DND-41 (cell line): ENCODE measurements around the gene PARVB.

Experiments used
- CTCF ChIP-seq: IDR thresholded peaks from 2 replicates; pipeline ENCODE4 v1.5.1; 2012; ENCODE audit warnings: borderline replicate concordance, low read length, moderate library complexity, mild to moderate bottlenecking; ENCODE audit not compliant: poor library complexity, severe bottlenecking; ENCODE audit errors: extremely low read depth
- EZH2 ChIP-seq: IDR thresholded peaks from 3 replicates; pipeline ENCODE4 v1.6.1; 2012; ENCODE audit warnings: borderline replicate concordance, low read depth, mild to moderate bottlenecking, moderate library complexity, low read length, inconsistent platforms; ENCODE audit not compliant: severe bottlenecking

- TF ChIP-seq CTCF (no peak), EZH2 (no peak)
Observed at GRCh38 chr22:44002997-44003396, 21.1 kb upstream of the PARVB start.
